Loucy (cell line): ENCODE results near the gene HSD17B4.
"Not testable (repeated sequence)": the region's sequence is repeated elsewhere in the genome, so short reads cannot be mapped to it uniquely, and the experiment has no call there.

Source experiments
- H2AFZ ChIP-seq: fragments of 200-600 bp; sonication (generic); 2 replicates; pipeline ENCODE4 v1.6.0; 2016; ENCODE audit warnings: antibody characterized with exemption, mild to moderate bottlenecking, low read length, moderate library complexity
- H3F3A ChIP-seq: fragments of 200-600 bp; 2 replicates; pipeline ENCODE4 v1.6.0; 2016; ENCODE audit warnings: antibody characterized with exemption, low read depth, mild to moderate bottlenecking
- H3K27me3 ChIP-seq: fragments of 200-600 bp; sonication (generic); 2 replicates; pipeline ENCODE4 v1.6.1; 2014; ENCODE audit warnings: low read length, mild to moderate bottlenecking; ENCODE audit not compliant: insufficient read depth, poor library complexity, severe bottlenecking
- H3K36me3 ChIP-seq: fragments of 200-600 bp; sonication (generic); 2 replicates; pipeline ENCODE4 v1.6.1; 2016; ENCODE audit warnings: low read length; ENCODE audit not compliant: insufficient read depth
- H3K4me1 ChIP-seq: fragments of 200-600 bp; sonication (generic); 2 replicates; pipeline ENCODE4 v1.5.1; 2014; ENCODE audit warnings: low read length, mild to moderate bottlenecking; ENCODE audit not compliant: insufficient read depth, poor library complexity, severe bottlenecking
- H3K4me2 ChIP-seq: fragments of 200-600 bp; sonication (generic); 2 replicates; pipeline ENCODE4 v1.6.0; 2014; ENCODE audit warnings: antibody characterized with exemption, low read length, low read depth, mild to moderate bottlenecking; ENCODE audit not compliant: poor library complexity, severe bottlenecking
- H3K4me3 ChIP-seq: fragments of 200-600 bp; sonication (generic); 2 replicates; pipeline ENCODE4 v1.5.1; 2014; ENCODE audit warnings: low read length, mild to moderate bottlenecking, mixed read lengths; ENCODE audit not compliant: poor library complexity, severe bottlenecking
- H3K79me2 ChIP-seq: fragments of 200-600 bp; sonication (generic); 2 replicates; pipeline ENCODE4 v1.6.1; 2014; ENCODE audit warnings: low read length; ENCODE audit not compliant: insufficient read depth
- H3K9ac ChIP-seq: fragments of 200-600 bp; sonication (generic); 2 replicates; pipeline ENCODE4 v1.6.0; 2014; ENCODE audit warnings: mild to moderate bottlenecking, low read depth, low read length, moderate library complexity; ENCODE audit not compliant: poor library complexity, severe bottlenecking
- H3K9me2 ChIP-seq: fragments of 200-600 bp; sonication (generic); replicated peaks from 2 replicates; pipeline ENCODE4 v1.6.1; 2016; ENCODE audit warnings: low read depth, low read length, mixed read lengths
- H3K9me3 ChIP-seq: fragments of 200-600 bp; sonication (generic); 2 replicates; pipeline ENCODE4 v1.6.1; 2014; ENCODE audit warnings: mild to moderate bottlenecking, antibody characterized with exemption, low read length, low read depth; ENCODE audit not compliant: insufficient read depth
- H4K20me1 ChIP-seq: fragments of 200-600 bp; sonication (generic); 2 replicates; pipeline ENCODE4 v1.6.0; 2014; ENCODE audit warnings: antibody characterized with exemption, low read length, mild to moderate bottlenecking; ENCODE audit not compliant: insufficient read depth, poor library complexity, severe bottlenecking
- EZH2phosphoT487 ChIP-seq: fragments of 200-600 bp; IDR thresholded peaks from 2 replicates; pipeline ENCODE4 v1.6.1; 2018; ENCODE audit warnings: antibody characterized with exemption, mild to moderate bottlenecking, moderate library complexity, borderline replicate concordance
- TF ChIP-seq, protein P1 (sequence below): fragments of 200-600 bp; sonication (generic); conservative IDR thresholded peaks from 2 replicates; pipeline ENCODE4 v1.5.1; 2014; ENCODE audit warnings: mild to moderate bottlenecking, antibody characterized with exemption, low read length

The HSD17B4 gene

DNA sequence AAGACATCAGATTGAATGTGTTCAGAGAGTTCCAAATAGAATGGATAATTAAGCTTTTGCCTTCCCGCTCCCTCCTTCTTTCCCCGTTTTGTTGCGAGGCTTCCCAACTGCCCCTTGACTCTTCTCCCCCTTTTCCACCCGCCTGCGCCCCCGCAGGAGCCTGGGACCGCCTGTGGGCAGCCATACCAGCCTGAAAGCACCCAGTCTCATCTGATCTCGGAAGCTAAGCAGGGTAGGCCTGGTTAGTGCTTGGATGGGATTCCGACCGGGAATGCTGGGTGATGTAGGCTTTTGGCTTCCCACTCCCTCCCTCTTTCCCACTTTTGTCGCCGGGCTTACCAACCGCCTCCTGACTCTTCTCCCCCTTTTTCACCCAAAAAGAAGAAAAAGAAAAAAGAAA, 6.8 kb upstream of the HSD17B4 start:
- TF ChIP-seq, protein P1, sequence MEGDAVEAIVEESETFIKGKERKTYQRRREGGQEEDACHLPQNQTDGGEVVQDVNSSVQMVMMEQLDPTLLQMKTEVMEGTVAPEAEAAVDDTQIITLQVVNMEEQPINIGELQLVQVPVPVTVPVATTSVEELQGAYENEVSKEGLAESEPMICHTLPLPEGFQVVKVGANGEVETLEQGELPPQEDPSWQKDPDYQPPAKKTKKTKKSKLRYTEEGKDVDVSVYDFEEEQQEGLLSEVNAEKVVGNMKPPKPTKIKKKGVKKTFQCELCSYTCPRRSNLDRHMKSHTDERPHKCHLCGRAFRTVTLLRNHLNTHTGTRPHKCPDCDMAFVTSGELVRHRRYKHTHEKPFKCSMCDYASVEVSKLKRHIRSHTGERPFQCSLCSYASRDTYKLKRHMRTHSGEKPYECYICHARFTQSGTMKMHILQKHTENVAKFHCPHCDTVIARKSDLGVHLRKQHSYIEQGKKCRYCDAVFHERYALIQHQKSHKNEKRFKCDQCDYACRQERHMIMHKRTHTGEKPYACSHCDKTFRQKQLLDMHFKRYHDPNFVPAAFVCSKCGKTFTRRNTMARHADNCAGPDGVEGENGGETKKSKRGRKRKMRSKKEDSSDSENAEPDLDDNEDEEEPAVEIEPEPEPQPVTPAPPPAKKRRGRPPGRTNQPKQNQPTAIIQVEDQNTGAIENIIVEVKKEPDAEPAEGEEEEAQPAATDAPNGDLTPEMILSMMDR, result no peak
- TF ChIP-seq EZH2phosphoT487, result no peak
- H3K4me2 ChIP-seq, result no peak overlapping the region
- no peaks in the 10 kb centered on the region for H3K36me3 ChIP-seq
- no peaks in the 10 kb centered on the region for H3K9me3 ChIP-seq
- no peaks in the 10 kb centered on the region for H3K79me2 ChIP-seq
- no peak overlapping the region for H2AFZ ChIP-seq
- no peak overlapping the region for H3K4me3 ChIP-seq
- no peaks in the 10 kb centered on the region for H3K9me2 ChIP-seq
- no peaks in the 10 kb centered on the region for H4K20me1 ChIP-seq
- H3K9ac ChIP-seq, result no peak overlapping the region
- no peaks in the 10 kb centered on the region for H3F3A ChIP-seq
- no peaks in the 10 kb centered on the region for H3K27me3 ChIP-seq
- peaks cover 4% of the 10 kb centered on the region for H3K4me1 ChIP-seq

DNA sequence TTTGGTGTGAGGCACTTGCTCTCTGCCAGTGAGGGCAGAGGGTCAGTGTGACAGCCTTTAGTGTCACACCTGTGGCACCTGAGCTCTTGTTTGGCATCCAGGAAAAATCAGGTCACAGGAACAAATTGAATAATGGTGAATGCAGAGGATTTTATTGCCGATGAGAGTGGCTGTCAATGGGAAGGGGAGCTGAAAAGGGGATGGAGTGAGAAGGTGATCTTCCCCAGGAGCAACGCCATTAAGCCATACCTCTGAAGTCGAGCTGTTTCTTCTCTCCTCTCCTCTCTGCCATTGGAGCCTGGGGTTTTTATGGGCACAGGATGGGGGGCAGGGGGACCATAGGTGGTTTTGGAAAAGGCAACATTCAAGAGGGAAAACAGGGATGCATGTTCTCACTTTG, 2.4 kb upstream of the HSD17B4 start:
- Histone ChIP-seq H3K4me3 (no peak overlapping the region), H2AFZ (no peak overlapping the region), H4K20me1 (no peaks in the 10 kb centered on the region), H3K4me2 (no peak overlapping the region), H3K27me3 (no peaks in the 10 kb centered on the region), H3K9me3 (no peaks in the 10 kb centered on the region), H3K9ac (no peak overlapping the region), H3K9me2 (no peaks in the 10 kb centered on the region), H3K79me2 (peaks cover 10% of the 10 kb centered on the region; the same call in 1 of the 2 replicates), H3K36me3 (no peaks in the 10 kb centered on the region), H3K4me1 (peaks cover 13% of the 10 kb centered on the region), H3F3A (no peaks in the 10 kb centered on the region)
- no peak for TF ChIP-seq EZH2phosphoT487
- TF ChIP-seq, protein P1, result no peak

DNA sequence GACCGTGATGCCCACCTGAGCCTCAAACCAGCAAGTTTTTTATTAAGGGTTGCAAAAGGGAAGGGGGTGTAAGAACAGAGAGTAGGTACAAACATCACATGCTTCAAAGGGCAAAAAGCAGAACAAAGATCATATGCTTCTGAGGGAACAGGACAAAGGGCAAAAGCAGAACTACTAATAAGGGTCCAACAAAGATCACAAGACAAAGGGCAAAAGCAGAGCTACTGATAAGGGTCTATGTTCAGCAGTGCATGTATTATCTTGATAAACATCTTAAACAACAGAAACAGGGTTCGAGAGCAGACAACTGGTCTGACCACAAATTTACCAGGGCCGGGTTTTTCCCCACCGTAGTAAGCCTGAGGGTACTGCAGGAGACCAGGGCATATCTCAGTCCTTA, 1.7 kb upstream of the HSD17B4 start:
- not testable (repeated sequence) for H3K27me3 ChIP-seq, H3K9me2 ChIP-seq, H3K9ac ChIP-seq, H3F3A ChIP-seq, H3K4me2 ChIP-seq, H2AFZ ChIP-seq, H3K4me3 ChIP-seq, H4K20me1 ChIP-seq, H3K36me3 ChIP-seq, H3K9me3 ChIP-seq
- peaks cover 13% of the 10 kb centered on the region for H3K4me1 ChIP-seq
- peaks cover 10% of the 10 kb centered on the region; the same call in 1 of the 2 replicates for H3K79me2 ChIP-seq

DNA sequence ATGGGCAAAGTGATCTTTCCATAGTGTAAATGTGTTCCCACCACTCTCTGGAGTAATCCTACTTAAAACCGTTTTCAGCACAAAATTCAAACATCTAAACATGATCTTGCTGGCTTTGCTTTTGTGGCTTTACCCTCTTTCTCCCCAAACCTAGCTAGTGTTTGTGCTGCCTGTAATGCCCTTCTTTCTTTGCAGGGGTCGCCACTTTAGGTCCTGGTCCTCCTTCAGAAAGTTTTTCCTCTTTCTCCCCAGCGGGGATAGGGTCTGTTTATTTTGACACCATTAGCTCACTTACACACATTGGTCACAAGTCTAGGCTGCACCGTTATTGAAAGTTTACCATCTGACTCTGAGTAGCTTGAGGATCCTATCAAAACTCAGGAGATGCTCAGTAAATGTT, 736 bp upstream of the HSD17B4 start:
- no peaks in the 10 kb centered on the region for H3K9me3 ChIP-seq
- H3K79me2 ChIP-seq, result peaks cover 10% of the 10 kb centered on the region; the same call in 1 of the 2 replicates
- peaks cover 17% of the 10 kb centered on the region for H3K4me1 ChIP-seq
- no peak overlapping the region for H3K9ac ChIP-seq
- no peaks in the 10 kb centered on the region for H4K20me1 ChIP-seq
- no peaks in the 10 kb centered on the region for H3K27me3 ChIP-seq
- no peaks in the 10 kb centered on the region for H3K9me2 ChIP-seq
- H2AFZ ChIP-seq, result peak overlapping the region; percentile 86
- TF ChIP-seq, protein P1, result peak; percentile 31; the same call in 1 of the 2 replicates
- TF ChIP-seq EZH2phosphoT487, result no peak
- peak overlapping the region; percentile 76 for H3K4me2 ChIP-seq
- H3K4me3 ChIP-seq, result peak overlapping the region; percentile 80
- H3F3A ChIP-seq, result no peaks in the 10 kb centered on the region
- no peaks in the 10 kb centered on the region for H3K36me3 ChIP-seq
